GM12878 (cell line): Measurements from ENCODE around the gene ARHGAP22. TPM values are rescaled to one million over a fixed set of nuclear protein-coding genes. Genes with fewer than 3 reads are reported as not detected.

Experiments
- ATAC-seq: fragments of 200-7000 bp; cut with Tn5 transposase; 3 replicates; pipeline ENCODE4 v1.9.1; 2020; ENCODE audit warnings: mild to moderate bottlenecking, moderate library complexity
- BruUV-seq: library from RNA; stranded (reverse); fragments of 400-500 nt; replicated peaks from 2 replicates; lab custom pipeline; 2021; lab: Mats Ljungman, UMichigan
- CTCF ChIA-PET: fragments of 300-600 bp; sonication (Branson Sonifier 250); formaldehyde crosslinking; extraction: SDS; loops from one replicate; lab custom pipeline; 2021; ENCODE audit warnings: inconsistent platforms; lab: Yijun Ruan, JAX
- POLR2A ChIA-PET: fragments of 350-600 bp; formaldehyde crosslinking; extraction: SDS; loops from one replicate; lab custom pipeline; 2021; ENCODE audit warnings: inconsistent platforms; lab: Charles Lee
- RAD21 ChIA-PET: fragments of 300-600 bp; sonication (Branson Sonifier 250); formaldehyde crosslinking; loops from one replicate; lab custom pipeline; 2023; ENCODE audit warnings: antibody characterized with exemption; ENCODE audit not compliant: unreplicated experiment; lab: Charles Lee
- SMC1A ChIA-PET: fragments of 300-600 bp; sonication (Branson Sonifier 250); formaldehyde crosslinking; loops from one replicate; lab custom pipeline; 2023; ENCODE audit not compliant: unreplicated experiment, uncharacterized antibody; lab: Charles Lee
- DNase-seq: peaks from one replicate; pipeline ENCODE4 v3.0.0-alpha.2; 2011; ENCODE audit warnings: low read depth, low spot score
- FAIRE-seq: peaks from 3 replicates; lab custom pipeline; 2011; peaks lifted over from hg19 to GRCh38; lab: Jason Lieb, UNC
- H2AFZ ChIP-seq: 2 replicates; pipeline ENCODE4 v1.6.0; 2011; ENCODE audit warnings: low read depth, low read length, control low read depth; ENCODE audit not compliant: control insufficient read depth
- H3K27ac ChIP-seq: 2 replicates; pipeline ENCODE4 v1.5.1; 2011; ENCODE audit warnings: control low read depth; ENCODE audit not compliant: control insufficient read depth, insufficient read depth
- H3K27me3 ChIP-seq, 2 experiments: replicated peaks in 1 of 2; 2 replicates each; pipeline versions ENCODE4 v1.6.0 to v1.6.1; 2011; ENCODE audit warnings: low read length in 1 of 2; ENCODE audit not compliant: control insufficient read depth in 2 of 2, insufficient read depth in 2 of 2
- H3K36me3 ChIP-seq, 2 experiments: 2 replicates each; pipeline ENCODE4 v1.5.1; 2011; ENCODE audit warnings: low read length in 1 of 2; ENCODE audit not compliant: control insufficient read depth in 2 of 2, insufficient read depth in 2 of 2
- H3K4me1 ChIP-seq: 2 replicates; pipeline ENCODE4 v1.6.1; 2011; ENCODE audit warnings: mild to moderate bottlenecking, low read length, moderate library complexity, mixed read lengths; ENCODE audit not compliant: control insufficient read depth, insufficient read depth
- H3K4me2 ChIP-seq: 2 replicates; pipeline ENCODE4 v1.6.0; 2011; ENCODE audit warnings: control low read depth; ENCODE audit not compliant: control insufficient read depth, insufficient read depth
- H3K4me3 ChIP-seq: fragments of 200-600 bp; sonication (generic); 2 replicates; pipeline ENCODE4 v1.5.1; 2016
- H3K79me2 ChIP-seq: 2 replicates; pipeline ENCODE4 v1.6.0; 2011; ENCODE audit warnings: low read length; ENCODE audit not compliant: control insufficient read depth, insufficient read depth
- H3K9ac ChIP-seq: 2 replicates; pipeline ENCODE4 v1.8.0; 2011; ENCODE audit warnings: low read length, control low read depth, mixed read lengths; ENCODE audit not compliant: control insufficient read depth, insufficient read depth
- H3K9me3 ChIP-seq: replicated peaks from 3 replicates; pipeline ENCODE4 v1.5.1; 2011; ENCODE audit warnings: mild to moderate bottlenecking, low read length; ENCODE audit not compliant: control insufficient read depth, insufficient read depth
- H4K20me1 ChIP-seq: 2 replicates; pipeline ENCODE4 v1.6.0; 2011; ENCODE audit not compliant: control insufficient read depth, insufficient read depth
- EED ChIP-seq: sonication (generic); IDR thresholded peaks from 2 replicates; pipeline ENCODE4 v1.6.1; 2016; ENCODE audit warnings: antibody characterized with exemption, low read depth
- EGR1 ChIP-seq, 2 experiments: IDR thresholded peaks; 1 replicate in 1 of 2; 2 replicates in 1 of 2; pipeline ENCODE4 v1.6.1; 2011 to 2012; ENCODE audit warnings: low read depth in 2 of 2, low read length in 2 of 2, borderline replicate concordance in 1 of 2, mild to moderate bottlenecking in 1 of 2, moderate library complexity in 1 of 2
- HDAC6 ChIP-seq: fragments of 200-600 bp; sonication (generic); IDR thresholded peaks from one replicate; pipeline ENCODE4 v1.8.0; 2017; ENCODE audit warnings: antibody characterized with exemption; ENCODE audit not compliant: unreplicated experiment
- HDGF ChIP-seq: fragments of 450-650 bp; IDR thresholded peaks from 2 replicates; pipeline ENCODE4 v1.6.1; 2016; ENCODE audit warnings: antibody characterized with exemption
- IKZF1 ChIP-seq: fragments of 450-650 bp; conservative IDR thresholded peaks from 2 replicates; pipeline ENCODE4 v1.6.1; 2017; ENCODE audit warnings: antibody characterized with exemption, mild to moderate bottlenecking
- JUNB ChIP-seq: IDR thresholded peaks from 2 replicates; pipeline ENCODE4 v1.6.1; 2016; ENCODE audit warnings: antibody characterized with exemption, mild to moderate bottlenecking
- NR2F1 ChIP-seq: fragments of 450-650 bp; conservative IDR thresholded peaks from 2 replicates; pipeline ENCODE4 v1.6.1; 2017; ENCODE audit warnings: mild to moderate bottlenecking
- POLR2AphosphoS2 ChIP-seq: IDR thresholded peaks from 2 replicates; pipeline ENCODE4 v1.6.1; 2011; ENCODE audit warnings: low read depth, mild to moderate bottlenecking, low read length, improper control_type of control experiment, moderate library complexity
- POU2F2 ChIP-seq: IDR thresholded peaks from 3 replicates; pipeline ENCODE4 v1.6.1; 2011; ENCODE audit warnings: low read depth, mild to moderate bottlenecking, low read length, borderline replicate concordance
- SIX5 ChIP-seq: IDR thresholded peaks from 2 replicates; pipeline ENCODE4 v1.6.1; 2011; ENCODE audit warnings: mild to moderate bottlenecking, low read depth, low read length, moderate library complexity; ENCODE audit not compliant: severe bottlenecking
- SMARCA5 ChIP-seq: fragments of 450-650 bp; IDR thresholded peaks from 2 replicates; pipeline ENCODE4 v1.6.1; 2017; ENCODE audit warnings: mild to moderate bottlenecking
- SPI1 ChIP-seq: IDR thresholded peaks from 2 replicates; pipeline ENCODE4 v1.6.1; 2011; ENCODE audit warnings: low read depth, mild to moderate bottlenecking, low read length, moderate library complexity, borderline replicate concordance; ENCODE audit not compliant: insufficient read depth
- TARDBP ChIP-seq: IDR thresholded peaks from 2 replicates; pipeline ENCODE4 v1.6.1; 2016; ENCODE audit warnings: borderline replicate concordance
- ZNF207 ChIP-seq: fragments of 450-650 bp; IDR thresholded peaks from 2 replicates; pipeline ENCODE4 v1.6.1; 2014; ENCODE audit warnings: antibody characterized with exemption, mild to moderate bottlenecking, borderline replicate concordance
- ZNF217 ChIP-seq: fragments of 450-650 bp; IDR thresholded peaks from 2 replicates; pipeline ENCODE4 v1.6.1; 2017; ENCODE audit warnings: antibody characterized with exemption, mild to moderate bottlenecking
- WGBS: methylation state at CpG from one replicate; pipeline ENCODE4 v1.1.6; 2016; ENCODE audit warnings: low lambda C conversion rate; ENCODE audit not compliant: insufficient replicate concordance, insufficient coverage; ENCODE audit errors: missing lambda C conversion rate; 5-methylcytosine and 5-hydroxymethylcytosine counted together
- in situ Hi-C: fragments of 300-500 bp; cut with MboI; formaldehyde crosslinking; loops from 9 replicates; pipeline ENCODE4 v1.14.3; 2018; ENCODE audit warnings: mixed read lengths
- intact Hi-C: fragments of 100-400 bp; cut with micrococcal nuclease; formaldehyde crosslinking; loops from one replicate; pipeline ENCODE4 v1.14.2; 2022; ENCODE audit not compliant: unreplicated experiment
- polyA plus RNA-seq, 11 experiments: library from polyadenylated mRNA; depleted of rRNA in 4 of 11; unstranded in 6 of 11; stranded (reverse) in 5 of 11; fragments of >200 nt; fragmentation: Nextera tagmentation in 4 of 11; fragmentation: Illumina TruSeq in 1 of 11; extraction: Ambion mirVana in 4 of 11; extraction: Trizol in 1 of 11; gene quantifications; 1 replicate in 1 of 11; 2 replicates in 10 of 11; pipeline versions ENCODE4 v1.2.1 to v1.2.3, GENCODE V29; 2011 to 2016; ENCODE audit warnings: inconsistent platforms in 2 of 11, missing spikeins in 2 of 11, low read depth in 1 of 11
- total RNA-seq, 4 experiments: library from RNA; depleted of rRNA in 3 of 4; stranded (reverse); fragments of >200 nt in 3 of 4; fragmentation: Illumina TruSeq in 1 of 4; extraction: Trizol in 1 of 4; gene quantifications; 2 replicates each; pipeline versions ENCODE4 v1.2.1 to v1.2.3, GENCODE V29; 2013 to 2021
- TF ChIP-seq, protein P1 (sequence below), 3 experiments: IDR thresholded peaks in 2 of 3; conservative IDR thresholded peaks in 1 of 3; 2 replicates each; pipeline ENCODE4 v1.5.1; 2011; ENCODE audit warnings: low read depth in 3 of 3, low read length in 3 of 3, mild to moderate bottlenecking in 3 of 3, control low read depth in 2 of 3, moderate library complexity in 2 of 3, inconsistent platforms in 1 of 3, mixed read lengths in 1 of 3; ENCODE audit not compliant: control insufficient read depth in 2 of 3, insufficient read depth in 1 of 3; ENCODE audit errors: extremely low read depth in 1 of 3
- TF ChIP-seq, protein P2 (sequence below): fragments of 450-650 bp; formaldehyde crosslinking; IDR thresholded peaks from 2 replicates; pipeline ENCODE4 v1.4.0; 2022; ENCODE audit warnings: mild to moderate bottlenecking, moderate library complexity

The ARHGAP22 gene
- total and polyA plus RNA-seq, 10 of the 15 experiments (the other 5 are each of a cell fraction or from before 2014, with no cell fraction given) = 0.07 to 0.61 (median 0.18) TPM; not detected in 5

GRCh38 chr10:48610585-48611093 lies 5.8 kb upstream of the ARHGAP22 start (continued):
- TF ChIP-seq, protein P1, sequence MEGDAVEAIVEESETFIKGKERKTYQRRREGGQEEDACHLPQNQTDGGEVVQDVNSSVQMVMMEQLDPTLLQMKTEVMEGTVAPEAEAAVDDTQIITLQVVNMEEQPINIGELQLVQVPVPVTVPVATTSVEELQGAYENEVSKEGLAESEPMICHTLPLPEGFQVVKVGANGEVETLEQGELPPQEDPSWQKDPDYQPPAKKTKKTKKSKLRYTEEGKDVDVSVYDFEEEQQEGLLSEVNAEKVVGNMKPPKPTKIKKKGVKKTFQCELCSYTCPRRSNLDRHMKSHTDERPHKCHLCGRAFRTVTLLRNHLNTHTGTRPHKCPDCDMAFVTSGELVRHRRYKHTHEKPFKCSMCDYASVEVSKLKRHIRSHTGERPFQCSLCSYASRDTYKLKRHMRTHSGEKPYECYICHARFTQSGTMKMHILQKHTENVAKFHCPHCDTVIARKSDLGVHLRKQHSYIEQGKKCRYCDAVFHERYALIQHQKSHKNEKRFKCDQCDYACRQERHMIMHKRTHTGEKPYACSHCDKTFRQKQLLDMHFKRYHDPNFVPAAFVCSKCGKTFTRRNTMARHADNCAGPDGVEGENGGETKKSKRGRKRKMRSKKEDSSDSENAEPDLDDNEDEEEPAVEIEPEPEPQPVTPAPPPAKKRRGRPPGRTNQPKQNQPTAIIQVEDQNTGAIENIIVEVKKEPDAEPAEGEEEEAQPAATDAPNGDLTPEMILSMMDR (IDR thresholded peaks at IDR 0.05 in 2 of 3, conservative IDR thresholded peaks at IDR 0.05 in 1 of 3; ENCODE audit: control insufficient read depth in 2 of 3, extremely low read depth in 1 of 3, insufficient read depth in 1 of 3, low read depth in 3 of 3, low read length in 3 of 3) = no peak
- TF ChIP-seq ZNF217 = no peak
- TF ChIP-seq SIX5 = no peak
- no peak for TF ChIP-seq ZNF207

- DNase-seq = peak; percentile 63
- Histone ChIP-seq H3K9ac (no peak overlapping the region), H3K79me2 (no peaks in the 10 kb centered on the region; the same call in 1 of the 2 replicates), H3K4me2 (0 out of 2 replicates have a peak overlapping the region, but pooled peaks have one; percentile 18), H2AFZ (no peak overlapping the region), H3K9me3 (no peaks in the 10 kb centered on the region), H3K4me3 (no peak overlapping the region), H3K27ac (peak overlapping the region; percentile 24; the same call in 1 of the 2 replicates), H4K20me1 (no peaks in the 10 kb centered on the region), H3K36me3 (no peaks in the 10 kb centered on the region), H3K4me1 (peaks cover 15% of the 10 kb centered on the region), H3K27me3 (no peaks in the 10 kb centered on the region; a peak in 1 of 4 replicates)
- ChIA-PET CTCF (interaction anchor here (0.6 to 17.1 kb wide), 15 partner anchors 7 to 309 kb away, joined by 3 to 664 read pairs (median 17); no protein-coding TSS in a partner anchor), RAD21 (interaction anchor here (0.8 to 12.6 kb wide), 10 partner anchors 15 to 90 kb away, joined by 3 to 383 read pairs (median 6); no protein-coding TSS in a partner anchor), SMC1A (interaction anchor here (1.2 to 8.6 kb wide), 10 partner anchors 10 to 878 kb away, joined by 3 to 298 read pairs (median 6); no protein-coding TSS in a partner anchor), POLR2A (interaction anchor here (1.3 to 2.6 kb wide), 7 partner anchors 14 to 46 kb away, joined by 3 to 10 read pairs (median 7); no protein-coding TSS in a partner anchor)
- ATAC-seq = peak; percentile 61
- intact Hi-C loops (loop anchor here (5.0 kb wide), 1 partner anchor 248 kb away; no protein-coding TSS in a partner anchor), in situ Hi-C loops (no loop called here)
- 67% methylated on average over 4 of the region's 4 CpGs for WGBS
- no TSS peak for BruUV-seq
- FAIRE-seq = no peak
- TF ChIP-seq TARDBP = no peak
- TF ChIP-seq, protein P2, sequence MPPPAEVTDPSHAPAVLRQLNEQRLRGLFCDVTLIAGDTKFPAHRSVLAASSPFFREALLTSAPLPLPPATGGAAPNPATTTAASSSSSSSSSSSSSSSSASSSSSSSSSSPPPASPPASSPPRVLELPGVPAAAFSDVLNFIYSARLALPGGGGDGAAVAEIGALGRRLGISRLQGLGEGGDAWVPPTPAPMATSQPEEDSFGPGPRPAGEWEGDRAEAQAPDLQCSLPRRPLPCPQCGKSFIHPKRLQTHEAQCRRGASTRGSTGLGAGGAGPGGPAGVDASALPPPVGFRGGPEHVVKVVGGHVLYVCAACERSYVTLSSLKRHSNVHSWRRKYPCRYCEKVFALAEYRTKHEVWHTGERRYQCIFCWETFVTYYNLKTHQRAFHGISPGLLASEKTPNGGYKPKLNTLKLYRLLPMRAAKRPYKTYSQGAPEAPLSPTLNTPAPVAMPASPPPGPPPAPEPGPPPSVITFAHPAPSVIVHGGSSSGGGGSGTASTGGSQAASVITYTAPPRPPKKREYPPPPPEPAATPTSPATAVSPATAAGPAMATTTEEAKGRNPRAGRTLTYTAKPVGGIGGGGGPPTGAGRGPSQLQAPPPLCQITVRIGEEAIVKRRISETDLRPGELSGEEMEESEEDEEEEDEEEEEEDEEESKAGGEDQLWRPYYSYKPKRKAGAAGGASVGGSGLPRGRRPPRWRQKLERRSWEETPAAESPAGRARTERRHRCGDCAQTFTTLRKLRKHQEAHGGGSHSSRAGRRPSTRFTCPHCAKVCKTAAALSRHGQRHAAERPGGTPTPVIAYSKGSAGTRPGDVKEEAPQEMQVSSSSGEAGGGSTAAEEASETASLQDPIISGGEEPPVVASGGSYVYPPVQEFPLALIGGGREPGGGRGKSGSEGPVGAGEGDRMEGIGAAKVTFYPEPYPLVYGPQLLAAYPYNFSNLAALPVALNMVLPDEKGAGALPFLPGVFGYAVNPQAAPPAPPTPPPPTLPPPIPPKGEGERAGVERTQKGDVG (CRISPR knock-in tag) = no peak
- TF ChIP-seq JUNB = no peak
- TF ChIP-seq HDGF = no peak
- peak; percentile 77 for TF ChIP-seq NR2F1
- no peak for TF ChIP-seq HDAC6
- TF ChIP-seq SMARCA5 = no peak
- TF ChIP-seq POLR2AphosphoS2 = no peak
- no peak for TF ChIP-seq EED
- TF ChIP-seq SPI1 = no peak
- TF ChIP-seq EGR1 (IDR thresholded peaks at IDR 0.05; ENCODE audit: borderline replicate concordance in 1 of 2, low read depth in 2 of 2, low read length in 2 of 2) = no peak
- no peak for TF ChIP-seq POU2F2
- peak; percentile 29; the same call in 1 of the 2 replicates for TF ChIP-seq IKZF1
Measured at GRCh38 chr10:48609899-48610584, 5.2 kb upstream of the ARHGAP22 start.
